ENCODE data around the gene STARD8. TPM values are rescaled to one million over a fixed set of nuclear protein-coding genes. Genes with fewer than 3 reads are reported as not detected.

The STARD8 gene
- total RNA-seq, 1 experiment from 2014 or later, result 0.45 TPM

DNA sequence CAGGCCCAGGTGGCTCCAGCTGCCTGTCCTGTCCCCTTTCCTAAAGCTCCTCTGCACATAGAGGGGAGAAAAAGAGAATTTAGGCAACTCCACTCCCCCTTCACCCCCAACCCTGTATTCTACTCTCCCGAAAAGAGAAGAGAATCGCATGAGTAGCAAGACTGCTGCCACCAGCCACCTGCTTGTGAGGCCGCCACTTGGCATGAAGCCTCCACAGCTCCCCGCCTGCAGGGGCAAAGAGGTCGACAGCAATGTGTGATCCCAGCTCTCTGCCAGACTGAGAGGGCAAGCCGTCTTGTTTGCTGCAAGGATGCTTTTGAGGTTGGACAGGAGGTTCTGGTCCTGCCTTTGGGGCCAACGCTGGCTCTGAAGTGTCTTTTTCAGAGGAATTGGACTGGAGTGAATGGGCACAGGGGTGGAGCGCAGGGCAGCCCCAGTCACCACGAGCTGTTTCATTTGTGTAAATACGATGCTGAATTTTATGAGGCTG lies 77.1 kb downstream of the STARD8 start:
- TF ChIP-seq CTCF (IDR thresholded peaks at IDR 0.05; ENCODE audit: unreplicated experiment), result no peak
- BruUV-seq (replicated peaks), result no TSS peak
- Mint-ChIP-seq H3K27me3 (ENCODE audit: unreplicated experiment) (peaks cover 39% of the 10 kb centered on the region), H3K9me3 (ENCODE audit: low read depth, unreplicated experiment) (no peaks in the 10 kb centered on the region), H3K27ac (ENCODE audit: unreplicated experiment) (no peak overlapping the region), H3K4me3 (ENCODE audit: low read depth, unreplicated experiment) (no peak overlapping the region), H3K36me3 (ENCODE audit: insufficient read depth, unreplicated experiment) (no peaks in the 10 kb centered on the region), H3K4me1 (ENCODE audit: low read depth, unreplicated experiment) (no peaks in the 10 kb centered on the region)
- intact Hi-C loops (cut with micrococcal nuclease; ENCODE audit: unreplicated experiment), result no loop called here
- no peak for DNase-seq
- CTCF ChIA-PET, result no interaction called here

DNA sequence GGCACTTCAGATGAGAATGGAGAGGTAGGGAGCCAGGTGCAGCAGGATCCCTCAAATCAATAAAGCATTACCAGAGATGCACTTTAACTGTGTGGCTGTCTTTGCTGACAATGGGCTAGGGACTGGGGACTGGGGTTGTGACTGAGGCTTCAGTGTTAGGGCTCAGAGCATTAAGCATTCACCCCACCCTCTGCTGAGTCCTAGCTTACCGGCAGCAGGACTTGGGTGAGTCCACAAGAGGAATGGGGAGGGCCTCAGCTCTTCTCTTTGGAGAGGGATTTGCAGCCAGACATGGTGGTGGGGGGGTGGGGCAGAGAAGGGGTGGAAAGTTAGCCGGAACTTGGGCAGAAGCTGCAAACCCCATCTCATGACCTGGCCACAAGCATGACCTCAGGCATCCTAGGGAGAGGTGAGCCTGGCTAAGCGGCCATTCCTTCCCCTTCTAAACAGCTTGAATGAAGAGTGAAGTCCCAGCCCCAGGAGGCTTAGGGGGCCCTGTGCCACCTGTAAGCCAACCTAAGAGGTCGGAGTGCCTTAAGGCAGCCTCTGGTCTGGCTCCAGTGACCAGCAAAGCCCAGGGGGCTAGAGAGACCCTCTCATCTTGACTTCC lies 78.4 kb downstream of the STARD8 start:
- no peaks in the 10 kb centered on the region for H3K9me3 Mint-ChIP-seq (ENCODE audit: low read depth, unreplicated experiment)
- DNase-seq, result no peak
- H3K4me1 Mint-ChIP-seq (ENCODE audit: low read depth, unreplicated experiment), result no peaks in the 10 kb centered on the region
- H3K36me3 Mint-ChIP-seq (ENCODE audit: insufficient read depth, unreplicated experiment), result no peaks in the 10 kb centered on the region
- H3K27me3 Mint-ChIP-seq (ENCODE audit: unreplicated experiment), result peaks cover 36% of the 10 kb centered on the region
- TF ChIP-seq CTCF (IDR thresholded peaks at IDR 0.05; ENCODE audit: unreplicated experiment), result no peak
- H3K4me3 Mint-ChIP-seq (ENCODE audit: low read depth, unreplicated experiment), result no peak overlapping the region
- CTCF ChIA-PET, result no interaction called here
- BruUV-seq (replicated peaks), result no TSS peak
- no peak overlapping the region for H3K27ac Mint-ChIP-seq (ENCODE audit: unreplicated experiment)
- intact Hi-C loops (cut with micrococcal nuclease; ENCODE audit: unreplicated experiment), result no loop called here

- no peak overlapping the region for H3K4me3 Mint-ChIP-seq (ENCODE audit: low read depth, unreplicated experiment)
- no peaks in the 10 kb centered on the region for H3K4me1 Mint-ChIP-seq (ENCODE audit: low read depth, unreplicated experiment)
- no peaks in the 10 kb centered on the region for H3K9me3 Mint-ChIP-seq (ENCODE audit: low read depth, unreplicated experiment)
- H3K27ac Mint-ChIP-seq (ENCODE audit: unreplicated experiment), result no peak overlapping the region
- intact Hi-C loops (cut with micrococcal nuclease; ENCODE audit: unreplicated experiment), result no loop called here
- no TSS peak for BruUV-seq (replicated peaks)
- CTCF ChIA-PET, result no interaction called here
- H3K27me3 Mint-ChIP-seq (ENCODE audit: unreplicated experiment), result peaks cover 36% of the 10 kb centered on the region
- no peak for TF ChIP-seq CTCF (IDR thresholded peaks at IDR 0.05; ENCODE audit: unreplicated experiment)
- no peak for DNase-seq
- no peaks in the 10 kb centered on the region for H3K36me3 Mint-ChIP-seq (ENCODE audit: insufficient read depth, unreplicated experiment)
These were observed 78.9 kb downstream of the STARD8 start for GRCh38 chrX:68726366-68726765.

DNA sequence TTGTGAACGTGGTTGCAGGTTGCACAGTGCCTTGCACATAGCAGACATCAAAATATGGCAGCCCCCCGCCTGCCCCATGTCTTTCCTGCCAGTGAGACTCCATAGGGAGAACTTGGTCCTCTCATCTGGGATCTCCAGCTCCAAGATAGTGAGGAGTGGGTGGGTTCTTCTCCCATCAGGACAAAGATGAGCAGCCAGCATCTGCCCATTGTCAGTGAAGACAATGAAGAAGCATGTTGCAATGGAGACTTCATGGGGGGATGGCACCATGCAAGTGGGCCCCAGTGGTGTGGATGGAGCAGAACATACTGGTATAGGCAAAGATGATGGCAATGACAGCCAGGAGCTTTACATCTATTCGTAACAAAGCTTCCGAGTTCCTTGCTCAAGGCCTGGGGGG lies 80.2 kb downstream of the STARD8 start:
- Mint-ChIP-seq H3K27me3 (ENCODE audit: unreplicated experiment) (peaks cover 45% of the 10 kb centered on the region), H3K4me1 (ENCODE audit: low read depth, unreplicated experiment) (no peaks in the 10 kb centered on the region), H3K27ac (ENCODE audit: unreplicated experiment) (no peak overlapping the region), H3K36me3 (ENCODE audit: insufficient read depth, unreplicated experiment) (no peaks in the 10 kb centered on the region), H3K4me3 (ENCODE audit: low read depth, unreplicated experiment) (no peak overlapping the region), H3K9me3 (ENCODE audit: low read depth, unreplicated experiment) (no peaks in the 10 kb centered on the region)
- intact Hi-C loops (cut with micrococcal nuclease; ENCODE audit: unreplicated experiment), result no loop called here
- CTCF ChIA-PET, result no interaction called here
- BruUV-seq (replicated peaks), result no TSS peak
- DNase-seq, result no peak
- TF ChIP-seq CTCF (IDR thresholded peaks at IDR 0.05; ENCODE audit: unreplicated experiment), result no peak
